HG03060 (cell line): ENCODE data around the gene KRT33B.
"Not testable (repeated sequence)": the region's sequence is repeated elsewhere in the genome, so short reads cannot be mapped to it uniquely, and the experiment has no call there.

Source experiments
- ATAC-seq: cut with Tn5 transposase; IDR thresholded peaks from one replicate; pipeline ENCODE4 v1.9.1; 2021; ENCODE audit warnings: low read depth, moderate number of reproducible peaks; ENCODE audit not compliant: unreplicated experiment

Gene KRT33B

DNA sequence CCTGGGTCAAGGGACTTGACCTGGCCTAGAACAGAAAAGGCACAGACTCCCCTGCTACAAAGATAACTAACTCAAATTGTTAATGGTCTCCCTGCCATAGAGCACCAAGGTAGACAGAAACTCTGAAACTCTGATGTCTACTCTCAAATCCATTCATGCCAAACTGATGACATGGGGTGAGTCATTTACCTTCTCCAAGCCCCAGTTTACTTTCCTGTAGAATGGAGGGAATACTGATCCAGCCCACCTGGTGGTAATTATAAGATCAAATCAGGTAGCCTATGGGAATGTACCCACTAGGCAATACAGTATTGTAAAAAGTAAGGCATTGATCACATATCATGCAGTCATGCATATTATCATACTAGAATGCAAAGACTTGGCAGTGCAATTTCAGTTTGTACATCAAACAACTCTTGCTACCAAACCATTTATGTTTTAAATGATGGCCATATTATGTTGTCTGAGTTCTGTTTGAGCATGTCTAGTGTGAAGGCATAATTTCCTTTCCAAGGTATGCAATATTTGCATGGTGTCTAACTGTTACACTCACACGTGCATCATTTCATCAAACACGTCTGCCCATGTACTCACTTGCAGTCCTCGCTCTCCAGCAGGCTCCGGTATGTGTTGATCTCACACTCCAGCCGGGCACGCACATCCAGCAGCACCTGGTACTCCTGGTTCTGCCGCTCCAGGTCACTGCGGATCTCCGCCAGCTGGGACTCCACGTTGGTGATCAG is 24.8 kb upstream of the KRT33B start:
- ATAC-seq = no peak

DNA sequence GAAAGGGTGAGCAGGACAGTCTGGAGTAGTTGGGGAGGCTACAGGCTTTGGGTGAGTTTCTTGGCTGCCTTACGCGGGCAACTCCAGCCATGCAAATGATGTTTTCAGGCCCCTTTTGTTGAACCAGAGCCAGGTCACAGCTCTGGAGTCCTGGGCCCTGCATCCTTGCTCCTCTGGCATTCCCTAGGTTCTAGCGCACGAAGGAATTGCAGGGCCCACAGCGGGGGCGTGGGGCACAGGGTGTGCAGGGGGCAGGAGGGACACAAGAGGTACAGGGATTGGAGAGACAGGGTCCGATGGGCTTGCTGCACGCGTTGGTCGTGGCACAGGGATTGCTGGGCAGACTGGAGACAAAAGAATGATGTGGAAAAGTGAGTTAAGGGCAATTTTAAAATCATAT is 24.2 kb upstream of the KRT33B start:
- no peak for ATAC-seq

GRCh38 chr17:41393294-41393693 is 23.7 kb upstream of the KRT33B start:
- ATAC-seq = no peak

DNA sequence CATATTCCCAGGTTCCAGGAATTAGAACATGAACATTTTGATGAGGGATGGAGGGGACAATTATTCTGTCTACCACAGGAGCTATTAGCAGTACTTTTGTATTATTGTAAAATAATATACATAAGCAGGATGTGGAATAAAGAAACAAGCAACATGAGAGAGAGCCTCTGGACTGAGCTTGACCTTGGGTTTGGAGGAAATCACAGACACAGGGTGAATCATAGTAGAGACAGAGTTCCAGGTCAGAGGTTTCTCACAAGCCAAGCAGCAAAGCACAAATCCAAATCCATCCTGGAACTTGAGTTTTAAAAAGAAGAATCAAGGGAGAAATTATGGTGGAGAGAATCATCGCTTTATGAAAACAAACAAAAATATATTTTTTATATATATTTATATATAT is 22.7 kb upstream of the KRT33B start:
- ATAC-seq = no peak

DNA sequence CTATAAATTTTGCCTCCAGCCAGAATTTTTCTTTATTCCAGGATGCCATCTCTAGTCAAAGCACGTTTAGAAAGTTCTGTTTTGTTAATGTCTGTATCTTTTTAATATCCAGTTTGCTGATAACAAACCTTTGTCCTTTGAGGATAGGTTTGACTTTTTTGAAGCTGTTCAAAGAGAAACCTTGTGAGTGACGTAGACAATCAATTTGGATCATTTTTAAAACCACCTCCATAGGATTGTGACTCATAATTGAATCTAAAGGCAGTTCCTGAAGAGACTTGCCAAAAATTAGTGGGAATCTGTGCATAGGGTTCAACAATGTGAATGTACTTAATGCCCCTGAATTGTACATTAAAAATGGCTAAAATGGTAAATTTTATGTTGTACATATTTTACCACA is 21.9 kb upstream of the KRT33B start:
- no peak for ATAC-seq

DNA sequence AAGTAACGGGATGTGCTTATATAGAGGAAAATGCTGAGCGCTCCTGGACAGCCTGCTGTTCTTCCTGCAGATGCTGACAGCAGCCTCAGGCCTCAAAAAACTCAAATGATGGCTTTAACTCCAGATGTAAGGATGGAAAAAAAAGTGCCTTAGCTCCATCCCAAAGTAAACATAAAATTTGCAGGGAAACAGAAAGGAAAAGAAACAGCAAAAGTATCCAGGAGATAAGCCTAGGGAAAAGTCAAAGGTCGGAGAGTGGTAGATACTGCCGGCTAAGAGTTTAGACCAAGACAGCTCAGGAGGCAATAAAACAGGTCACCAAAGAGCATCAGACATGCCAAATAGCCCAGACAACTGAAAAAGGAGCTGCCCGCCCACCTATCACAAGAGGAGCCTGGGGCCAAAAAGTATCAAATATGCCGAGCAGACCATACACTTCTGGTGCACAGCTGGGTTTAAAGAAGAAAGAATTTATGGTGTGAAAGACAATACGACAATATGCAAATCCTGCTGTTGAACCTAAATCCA is 20.9 kb upstream of the KRT33B start:
- no peak for ATAC-seq

DNA sequence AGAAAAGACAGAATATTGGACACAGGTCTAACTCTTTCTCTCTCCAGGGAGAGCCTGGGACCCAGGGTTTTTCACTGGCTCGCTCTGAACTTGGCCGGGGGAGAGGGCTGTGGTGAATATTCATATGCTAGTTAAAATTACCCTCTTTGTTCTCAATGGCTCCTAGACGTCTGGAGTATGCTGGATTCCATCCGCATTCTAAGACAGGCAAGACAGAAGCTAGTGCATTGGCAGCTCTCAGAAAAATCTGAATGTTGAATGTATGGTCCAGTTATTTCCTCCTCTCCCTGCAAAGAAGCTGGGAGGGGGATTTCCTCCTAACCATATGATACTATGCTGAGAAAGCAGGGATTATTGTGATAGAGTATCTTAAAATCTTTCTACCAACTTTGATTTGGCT is 18.1 kb upstream of the KRT33B start:
- no peak for ATAC-seq

- ATAC-seq = no peak
Measured at GRCh38 chr17:41386227-41386626, 16.6 kb upstream of the KRT33B start.

DNA sequence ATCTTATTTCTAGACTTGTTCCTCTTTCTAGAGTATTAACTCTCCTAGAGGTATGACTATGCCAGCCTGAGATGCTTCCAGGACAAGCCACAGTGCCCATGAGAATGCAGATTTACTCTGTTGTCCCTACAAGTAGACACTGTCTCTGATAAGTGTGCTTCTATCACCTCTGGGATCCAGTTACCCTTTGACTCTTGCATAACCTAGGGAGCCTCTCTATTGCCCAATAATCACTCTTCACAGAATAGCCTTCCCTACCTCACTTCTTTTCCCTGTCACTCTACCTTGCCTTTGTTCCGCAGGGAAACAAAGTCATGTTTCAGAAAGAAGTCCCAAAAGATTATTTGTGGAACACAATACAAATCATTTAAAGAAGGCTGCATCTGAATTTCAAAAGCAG is 14.1 kb upstream of the KRT33B start:
- ATAC-seq = no peak

GRCh38 chr17:41382394-41382793 is 12.8 kb upstream of the KRT33B start:
- ATAC-seq = no peak

- not testable (repeated sequence) for ATAC-seq
Measured at GRCh38 chr17:41381943-41382342, 12.3 kb upstream of the KRT33B start, which contains the start of gene KRT34. TSS of gene KRT34 (minus strand) at chr17:41382306. CDS start at chr17:41382246, 60 bp downstream.

DNA sequence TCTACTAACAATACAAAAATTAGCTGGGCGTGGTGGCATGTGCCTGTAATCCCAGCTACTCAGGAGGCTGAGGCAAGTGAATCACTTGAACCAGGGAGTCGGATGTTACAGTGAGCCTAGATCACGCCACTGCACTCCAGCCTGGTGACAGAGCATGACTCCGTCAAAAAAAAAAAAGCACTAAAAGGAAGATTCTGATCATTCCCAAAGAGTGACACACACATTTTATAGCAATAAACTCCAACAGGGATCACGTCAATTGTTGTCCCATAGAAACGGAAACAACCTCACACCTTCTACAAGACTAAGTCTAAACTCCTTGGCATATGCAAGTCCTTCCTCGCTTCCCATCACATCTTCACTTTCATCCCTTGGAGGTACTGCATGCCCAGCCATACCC is 10.5 kb upstream of the KRT33B start:
- not testable (repeated sequence) for ATAC-seq

DNA sequence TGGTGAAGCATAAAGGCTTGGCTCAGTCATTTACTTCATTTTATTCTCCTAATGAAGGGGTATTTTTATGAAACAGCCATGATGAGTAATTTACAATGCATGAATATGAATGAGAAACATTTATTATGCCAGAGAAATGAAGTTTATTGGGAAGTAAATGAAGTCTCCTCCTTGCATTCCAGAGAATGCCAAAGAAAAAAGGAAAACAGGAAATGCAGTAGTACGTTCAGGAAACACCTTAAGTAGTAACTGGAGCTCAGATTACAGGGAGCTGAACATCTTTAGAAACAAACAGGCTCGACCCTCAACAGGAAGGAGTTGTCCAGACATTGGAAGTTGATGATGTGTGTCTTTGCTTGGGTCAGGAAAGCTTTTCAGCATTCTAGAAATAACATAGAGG is 7.9 kb upstream of the KRT33B start:
- ATAC-seq = no peak

DNA sequence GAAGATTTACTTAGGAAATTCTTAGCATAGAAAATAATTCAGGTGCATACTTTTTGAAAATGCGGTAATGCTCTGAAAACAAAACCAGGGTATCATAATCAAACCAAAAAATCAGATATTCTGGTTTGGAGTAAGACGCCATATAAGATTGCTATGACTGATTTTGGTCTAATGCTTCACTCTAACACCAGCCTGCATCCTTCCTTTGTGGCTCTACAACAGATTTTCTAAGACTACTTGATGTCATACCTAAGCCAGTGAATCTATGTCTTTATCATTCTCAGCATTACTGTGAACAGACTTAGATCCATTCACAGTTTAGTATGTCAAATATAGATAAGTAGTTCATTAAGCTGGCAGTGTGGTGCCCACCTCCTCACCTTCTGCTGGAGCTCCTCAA is 590 bp downstream of the KRT33B start:
- ATAC-seq = no peak

GRCh38 chr17:41367426-41368075 is 2.1 kb downstream of the KRT33B start:
- no peak for ATAC-seq

- ATAC-seq = no peak
Measured at GRCh38 chr17:41366070-41366469, 3.5 kb downstream of the KRT33B start.

GRCh38 chr17:41363881-41364280 is 5.7 kb downstream of the KRT33B start:
- no peak for ATAC-seq

GRCh38 chr17:41360296-41360995 is 9.2 kb downstream of the KRT33B start:
- no peak for ATAC-seq

DNA sequence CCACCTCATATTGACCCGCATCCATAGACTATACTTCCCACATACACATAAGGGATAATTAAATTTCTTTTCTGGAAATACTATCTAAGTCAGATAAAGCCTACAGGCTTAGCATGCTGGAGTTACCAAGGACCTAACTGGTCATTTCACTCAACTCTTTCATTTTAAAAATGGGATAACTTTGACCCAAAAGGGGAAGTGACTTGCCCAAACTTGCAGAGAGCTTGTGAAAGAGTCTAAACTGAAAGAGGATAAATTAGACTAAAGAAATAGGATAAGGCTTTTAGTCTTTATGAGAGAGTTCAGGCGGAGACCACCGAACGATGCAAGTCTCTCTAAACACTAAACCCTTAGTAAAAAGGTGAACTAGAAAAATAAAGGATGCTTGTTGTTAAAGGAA is 15.1 kb downstream of the KRT33B start:
- ATAC-seq = no peak

- no peak for ATAC-seq
Measured at GRCh38 chr17:41352597-41353366, 16.8 kb downstream of the KRT33B start.

DNA sequence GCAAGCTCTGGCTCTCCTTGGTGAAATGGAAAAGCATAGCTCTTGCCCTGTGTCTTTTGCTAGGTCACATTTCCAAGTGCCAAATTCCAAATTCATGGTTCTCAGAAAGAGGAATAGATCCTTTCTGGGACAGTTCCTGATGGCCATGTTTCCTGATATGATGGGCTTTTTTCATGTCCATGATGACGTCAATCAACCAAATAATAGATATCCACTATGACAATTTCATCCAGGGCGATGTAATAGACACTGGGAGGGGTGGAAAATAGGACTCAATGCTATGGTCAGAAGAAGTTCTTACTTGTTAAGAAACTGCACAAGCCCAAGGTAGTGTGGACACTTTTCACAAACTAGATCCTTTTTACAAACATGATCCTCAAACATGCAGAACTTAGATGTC is 18.4 kb downstream of the KRT33B start:
- no peak for ATAC-seq
